GM19438 (cell line): ENCODE measurements around the gene LRRC37A3.
"Not testable (repeated sequence)": the region's sequence is repeated elsewhere in the genome, so short reads cannot be mapped to it uniquely, and the experiment has no call there.

Experiments used
- ATAC-seq: cut with Tn5 transposase; IDR thresholded peaks from one replicate; pipeline ENCODE4 v1.9.1; 2021; ENCODE audit warnings: low read depth; ENCODE audit not compliant: unreplicated experiment

The LRRC37A3 gene

DNA sequence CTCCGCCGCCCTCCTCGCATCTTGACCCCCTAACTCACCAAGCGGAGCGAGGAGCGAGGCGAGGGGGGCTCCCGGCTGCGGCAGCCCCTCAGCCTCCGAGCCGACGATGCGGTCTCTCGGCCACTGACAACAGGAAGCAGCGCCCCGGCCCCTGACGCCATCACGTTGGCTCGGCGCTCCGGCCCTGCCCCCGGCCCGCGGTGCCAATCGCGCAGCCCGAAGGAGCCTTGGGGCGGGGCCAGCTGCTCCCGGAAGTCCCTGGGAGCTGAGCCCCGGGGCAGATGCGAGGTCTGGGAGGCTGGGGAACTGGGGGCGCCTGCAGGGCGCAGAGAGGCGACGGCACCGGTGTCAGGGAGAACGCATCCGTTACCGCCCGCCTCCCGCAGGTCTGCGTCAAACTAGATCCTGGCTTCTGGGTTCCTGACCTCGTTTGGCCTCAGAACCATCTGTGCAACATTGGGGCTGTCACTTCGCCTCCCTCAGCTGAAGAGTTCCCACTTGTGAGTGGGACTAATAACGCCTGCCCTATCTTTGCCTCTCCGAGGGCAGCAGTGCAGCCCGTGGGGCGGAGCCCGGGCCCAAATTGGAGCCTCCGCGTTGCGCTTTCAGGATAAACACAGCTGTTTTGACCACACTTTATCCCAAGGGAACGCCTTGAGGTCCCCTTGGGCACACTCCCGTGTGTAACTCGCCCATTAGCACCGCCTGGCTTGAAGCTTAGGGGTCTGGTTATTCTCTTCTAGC lies 82.1 kb downstream of the LRRC37A3 start:
- peak; percentile 94 for ATAC-seq

DNA sequence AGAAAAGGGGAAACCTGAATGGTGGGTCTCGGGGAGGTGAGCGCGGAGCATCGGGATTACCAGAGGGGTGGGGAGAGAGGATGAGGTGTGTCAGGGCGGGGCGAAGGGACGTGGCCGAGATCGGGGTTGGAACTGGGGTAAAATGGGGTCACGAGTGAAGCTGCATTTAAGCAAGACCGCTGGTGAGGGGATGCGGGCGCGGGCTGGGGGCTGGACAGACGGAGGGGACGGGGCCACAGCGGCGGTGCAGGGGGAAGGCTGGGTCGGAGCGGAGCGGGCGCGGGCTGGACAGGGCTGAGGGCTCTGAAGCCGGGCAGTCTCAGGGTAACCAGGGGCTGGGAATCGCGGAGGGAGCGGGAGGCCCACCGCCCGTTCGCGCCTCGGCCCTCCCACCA lies 82.7 kb downstream of the LRRC37A3 start:
- ATAC-seq = peak; percentile 22

DNA sequence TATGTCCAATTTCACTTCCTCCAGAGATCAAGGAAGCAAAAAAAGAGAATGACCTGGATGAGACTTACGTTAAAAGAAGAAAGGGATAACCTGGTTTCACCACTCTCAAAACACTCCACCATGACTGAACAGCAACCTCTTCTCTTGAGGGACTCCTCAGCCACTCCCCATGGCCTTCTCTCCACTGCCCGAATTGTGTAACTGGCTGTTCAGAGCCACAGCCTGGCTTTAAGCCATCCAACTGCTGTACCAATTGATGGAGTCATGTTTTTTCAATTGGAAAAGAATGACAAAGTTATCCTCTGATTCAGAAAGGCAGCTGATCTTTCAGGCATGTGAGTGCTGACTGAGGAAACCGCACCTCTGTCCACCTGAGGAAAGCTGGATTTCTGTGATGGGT lies 85.2 kb downstream of the LRRC37A3 start:
- not testable (repeated sequence) for ATAC-seq

DNA sequence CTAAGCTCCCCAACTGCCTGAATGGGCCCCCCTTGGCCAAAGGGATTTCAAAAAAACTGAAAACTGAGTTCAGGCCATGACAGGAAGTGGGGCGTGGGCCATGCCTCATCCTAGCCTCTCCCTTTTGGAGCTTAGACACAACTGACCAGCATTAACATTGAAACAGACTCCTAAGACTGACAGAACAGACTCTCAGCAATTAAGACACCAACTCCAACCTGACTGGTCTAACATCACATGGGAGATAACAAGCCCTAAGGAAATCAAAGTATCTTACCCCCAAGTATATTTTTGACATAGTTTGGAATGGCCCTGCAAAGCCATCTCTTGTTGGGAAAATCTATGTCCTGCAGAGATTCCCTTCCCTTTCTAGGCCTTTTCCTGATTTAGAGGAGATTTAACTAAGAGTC lies 88.6 kb downstream of the LRRC37A3 start:
- not testable (repeated sequence) for ATAC-seq

DNA sequence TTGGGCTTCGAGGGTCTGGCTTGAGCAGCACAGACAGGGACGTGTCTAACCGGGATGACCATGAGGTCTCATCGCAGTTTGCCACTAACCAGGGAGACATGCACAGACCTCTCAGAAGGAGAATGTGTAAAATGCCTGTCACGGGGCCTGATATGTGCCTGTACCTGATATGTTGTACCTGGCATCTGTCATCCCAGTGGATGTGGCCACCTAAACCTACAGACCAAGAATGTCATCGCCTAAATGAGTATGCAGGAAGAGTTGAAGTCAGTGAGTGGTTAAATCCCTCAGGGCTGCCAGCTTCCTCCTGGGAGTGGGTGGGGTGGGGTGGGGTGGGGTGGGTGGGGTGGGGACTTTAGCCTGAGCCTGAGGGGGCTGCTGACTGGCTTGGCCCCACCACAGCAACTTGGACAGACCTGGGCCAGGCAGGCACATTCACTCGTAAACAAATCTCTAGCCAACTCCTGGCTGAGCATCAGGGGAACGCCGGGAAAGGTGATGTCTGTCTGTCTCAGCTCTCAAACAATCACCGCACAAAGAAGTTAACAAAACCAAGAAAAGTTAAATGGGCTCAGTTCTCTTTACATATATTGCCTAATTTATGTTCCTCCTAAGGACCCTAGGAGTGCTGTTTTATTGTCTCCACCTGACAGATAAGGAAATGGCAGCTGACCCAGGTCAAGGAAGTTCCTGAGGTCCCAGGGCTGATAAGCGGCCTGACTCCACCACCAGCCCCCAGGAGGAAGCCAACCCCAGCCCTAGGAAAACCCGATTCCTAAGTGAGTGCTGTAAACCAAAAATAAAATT lies 89.3 kb downstream of the LRRC37A3 start:
- not testable (repeated sequence) for ATAC-seq

DNA sequence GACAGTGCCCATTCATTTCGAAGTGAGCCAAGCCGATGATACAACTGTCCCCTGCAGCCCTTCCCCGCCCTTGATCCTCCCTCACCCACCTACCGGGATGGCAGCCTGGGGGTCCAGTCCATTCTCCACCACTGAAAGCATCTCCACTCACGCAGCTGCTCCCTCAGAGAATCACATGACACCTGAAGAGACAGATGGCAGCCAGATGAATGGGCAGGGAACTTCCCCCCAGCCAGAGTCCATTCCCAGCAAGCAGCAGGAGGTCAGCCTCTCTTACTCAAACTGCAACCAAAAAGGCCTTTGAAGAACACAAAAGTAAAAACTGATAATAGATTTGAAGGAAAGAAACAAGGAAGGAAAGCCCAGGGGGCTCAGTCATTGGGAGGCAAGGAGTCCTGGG lies 90.2 kb downstream of the LRRC37A3 start:
- ATAC-seq = not testable (repeated sequence)

DNA sequence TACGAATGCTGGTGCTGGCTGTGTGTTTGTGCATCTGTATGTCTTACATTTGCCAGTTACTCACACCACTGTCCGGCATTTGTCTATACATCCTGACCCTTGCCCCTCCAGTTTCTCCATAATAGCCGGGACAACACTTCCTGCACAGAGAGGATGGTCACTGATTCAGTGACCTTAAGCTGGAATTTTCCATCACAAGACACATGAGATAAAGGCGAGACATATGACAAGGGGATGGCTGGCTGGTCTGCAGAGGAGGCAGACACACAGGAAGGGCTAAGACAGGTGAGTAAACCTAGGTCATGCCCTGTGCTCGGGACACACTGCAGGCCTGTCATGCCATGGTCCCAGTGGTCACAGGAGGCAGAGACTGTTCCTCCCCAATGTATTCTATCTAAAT lies 100.4 kb downstream of the LRRC37A3 start:
- ATAC-seq = not testable (repeated sequence)

DNA sequence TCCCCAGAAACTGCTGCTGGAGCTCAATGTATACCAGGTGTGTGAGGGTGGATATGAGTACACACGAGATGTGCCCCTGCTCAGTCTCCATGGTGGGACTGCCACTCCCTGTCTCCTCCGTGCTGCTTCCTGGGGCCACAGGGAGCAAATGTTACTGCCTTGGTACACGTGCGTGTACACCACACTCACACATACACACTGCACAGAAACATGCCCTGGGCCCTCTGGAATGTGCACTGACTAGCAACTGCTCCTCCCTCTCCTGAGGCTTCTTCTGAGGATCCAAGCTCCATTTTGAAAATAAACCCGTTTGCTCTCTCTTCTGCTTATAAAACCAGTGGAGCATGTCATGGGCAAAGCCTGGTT lies 103.5 kb downstream of the LRRC37A3 start:
- ATAC-seq = not testable (repeated sequence)

DNA sequence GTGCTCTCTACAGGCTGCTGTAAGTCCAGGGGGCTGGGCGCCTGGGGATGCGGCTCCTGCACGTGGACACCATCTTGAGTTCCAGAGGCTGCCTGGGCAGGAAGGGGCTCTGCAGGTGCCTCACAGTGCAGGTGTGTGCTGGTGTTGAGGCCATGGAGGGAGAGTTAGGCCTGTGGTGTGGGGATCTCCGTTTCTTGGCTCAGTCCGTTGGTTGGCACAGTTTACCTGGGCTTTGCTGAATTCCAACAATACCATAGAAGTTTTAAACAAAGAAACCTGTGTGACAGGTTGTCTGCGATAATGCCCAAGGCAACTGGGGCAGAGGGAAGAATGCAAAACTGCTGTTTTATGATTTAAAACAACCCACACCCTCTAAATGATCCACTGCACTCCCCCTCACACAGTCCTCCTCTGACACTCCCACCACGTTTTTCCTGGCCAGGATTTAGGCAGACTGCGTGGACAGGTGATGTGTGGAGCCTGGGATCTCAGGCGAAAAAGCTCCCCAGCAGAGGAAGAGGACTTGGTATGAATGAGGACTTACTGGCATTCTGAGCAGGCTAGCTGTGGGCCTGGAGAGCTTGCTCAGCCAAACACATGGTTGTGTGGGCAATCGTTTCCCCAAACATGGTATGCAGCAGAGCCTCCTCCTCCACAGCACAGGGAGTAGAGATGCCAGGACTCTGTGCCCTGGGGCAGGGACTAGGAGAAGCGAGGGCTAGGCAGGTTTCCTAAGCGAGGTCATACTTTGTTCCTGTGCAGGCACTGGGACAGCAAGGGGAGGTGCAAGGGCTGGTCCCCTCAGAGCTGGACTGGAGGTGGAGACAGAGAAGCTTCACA lies 104.1 kb downstream of the LRRC37A3 start:
- ATAC-seq = not testable (repeated sequence)

DNA sequence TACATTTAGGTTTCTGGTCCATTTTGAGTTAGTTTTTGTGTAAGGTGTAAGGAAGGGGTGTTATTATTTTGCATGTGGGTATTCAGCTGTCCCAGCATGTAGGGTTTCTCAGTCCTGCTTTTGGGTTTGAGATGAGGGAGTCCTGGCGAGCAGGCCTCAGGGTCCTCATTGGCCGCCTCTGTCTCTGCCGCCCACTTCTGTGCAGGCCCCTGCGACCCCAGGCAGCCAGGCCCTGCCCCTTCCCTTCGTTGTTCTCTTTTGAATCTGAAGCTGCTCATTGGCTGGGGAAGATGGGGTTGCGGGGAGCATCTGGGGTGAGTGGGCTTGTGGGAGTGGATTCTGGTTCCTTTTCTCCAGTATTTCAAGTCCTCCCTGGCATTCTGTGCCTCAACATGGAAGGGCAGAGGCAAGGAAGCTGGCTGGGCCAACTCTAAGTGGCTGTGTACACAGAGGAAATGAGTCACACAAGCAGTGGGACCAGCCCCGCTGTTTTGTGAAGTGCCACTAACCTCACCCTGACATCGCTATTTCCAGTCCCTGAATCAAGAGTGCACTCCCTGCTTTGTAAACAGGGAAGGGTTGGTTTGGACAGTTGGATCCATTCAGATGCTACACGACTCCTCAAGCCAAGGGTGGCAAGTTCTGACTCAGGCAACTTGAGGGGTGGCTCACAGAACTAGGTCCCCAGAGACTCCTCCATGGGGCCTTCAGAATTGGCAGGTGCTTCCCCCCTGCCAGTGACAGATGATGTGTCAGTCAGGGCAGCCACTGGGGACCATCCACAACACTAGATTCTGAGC lies 110.9 kb downstream of the LRRC37A3 start:
- ATAC-seq = peak; percentile 80
